Neural progenitor cell (in vitro differentiated cells): ENCODE results near the gene RPN2. TPM values are rescaled to one million over a fixed set of nuclear protein-coding genes. Genes with fewer than 3 reads are reported as not detected.
A peak's percentile ranks its signal among the peaks of the same experiment; 100 is the strongest.

Experiments used
- DNase-seq: peaks from one replicate; pipeline ENCODE4 v3.0.0-alpha.2; 2016; ENCODE audit warnings: low spot score
- H2AFZ ChIP-seq: fragments of 200-600 bp; sonication (generic); replicated peaks from 2 replicates; pipeline ENCODE4 v1.6.1; 2016; ENCODE audit warnings: antibody characterized with exemption
- H3F3A ChIP-seq: fragments of 200-600 bp; sonication (generic); 2 replicates; pipeline ENCODE4 v1.6.1; 2016; ENCODE audit warnings: antibody characterized with exemption, low read depth
- H3K27ac ChIP-seq: fragments of 200-600 bp; sonication (generic); 2 replicates; pipeline ENCODE4 v1.5.1; 2016; ENCODE audit warnings: mild to moderate bottlenecking
- H3K27me3 ChIP-seq: fragments of 200-600 bp; sonication (generic); 2 replicates; pipeline ENCODE4 v1.6.1; 2016; ENCODE audit warnings: mild to moderate bottlenecking, moderate library complexity
- H3K36me3 ChIP-seq: fragments of 200-600 bp; sonication (generic); 2 replicates; pipeline ENCODE4 v1.5.1; 2016
- H3K4me1 ChIP-seq: fragments of 200-600 bp; sonication (generic); 2 replicates; pipeline ENCODE4 v1.6.1; 2016; ENCODE audit warnings: mixed run types
- H3K4me2 ChIP-seq: fragments of 200-600 bp; sonication (generic); 2 replicates; pipeline ENCODE4 v1.6.1; 2016
- H3K4me3 ChIP-seq: fragments of 200-600 bp; sonication (generic); 2 replicates; pipeline ENCODE4 v1.5.1; 2016
- H3K79me2 ChIP-seq: fragments of 200-600 bp; sonication (generic); 2 replicates; pipeline ENCODE4 v1.6.1; 2016; ENCODE audit warnings: low read depth
- H3K9ac ChIP-seq: fragments of 200-600 bp; sonication (generic); 2 replicates; pipeline ENCODE4 v1.6.1; 2016
- H3K9me3 ChIP-seq: fragments of 200-600 bp; sonication (generic); 2 replicates; pipeline ENCODE4 v1.5.1; 2016; ENCODE audit warnings: low read depth
- H4K20me1 ChIP-seq: fragments of 200-600 bp; sonication (generic); 2 replicates; pipeline ENCODE4 v1.6.1; 2016; ENCODE audit warnings: low read depth
- H3K27ac Mint-ChIP-seq: 3 replicates; pipeline ENCODE4 v1.8.0; 2021; ENCODE audit warnings: mixed read lengths
- H3K27me3 Mint-ChIP-seq: 2 replicates; pipeline ENCODE4 v1.8.0; 2022; ENCODE audit warnings: low read depth, mild to moderate bottlenecking, inconsistent platforms, moderate library complexity, mixed read lengths; ENCODE audit not compliant: insufficient read depth
- H3K36me3 Mint-ChIP-seq: 3 replicates; pipeline ENCODE4 v1.8.0; 2021; ENCODE audit warnings: mixed read lengths
- H3K4me1 Mint-ChIP-seq: 3 replicates; pipeline ENCODE4 v1.8.0; 2021; ENCODE audit warnings: mixed read lengths
- H3K4me3 Mint-ChIP-seq: 3 replicates; pipeline ENCODE4 v1.8.0; 2021; ENCODE audit warnings: mild to moderate bottlenecking, moderate library complexity, mixed read lengths
- H3K9me3 Mint-ChIP-seq: 3 replicates; pipeline ENCODE4 v1.8.0; 2020; ENCODE audit warnings: mixed read lengths
- CTCF ChIP-seq: fragments of 200-600 bp; sonication (generic); IDR thresholded peaks from 2 replicates; pipeline ENCODE4 v1.5.1; 2017; ENCODE audit warnings: antibody characterized with exemption, mild to moderate bottlenecking
- EZH2 ChIP-seq: fragments of 200-600 bp; sonication (generic); IDR thresholded peaks from 2 replicates; pipeline ENCODE4 v1.6.1; 2017; ENCODE audit warnings: antibody characterized with exemption, mild to moderate bottlenecking, moderate library complexity
- EZH2phosphoT487 ChIP-seq: fragments of 200-600 bp; sonication (generic); IDR thresholded peaks from 2 replicates; pipeline ENCODE4 v1.6.1; 2017; ENCODE audit warnings: antibody characterized with exemption
- total RNA-seq: library from RNA; depleted of rRNA; stranded (reverse); fragments of >200 nt; gene quantifications from 2 replicates; pipeline ENCODE4 v1.2.3, GENCODE V29; 2015; ENCODE audit warnings: low replicate concordance

RPN2 gene
- total RNA-seq, 1 donor from 2014 or later = 249 TPM

GRCh38 chr20:37233548-37234253 lies 54.6 kb downstream of the RPN2 start:
- H3K36me3 Mint-ChIP-seq = peaks cover 59% of the 10 kb centered on the region

GRCh38 chr20:37234254-37234581 lies 55.1 kb downstream of the RPN2 start:
- H3K4me3 ChIP-seq = no peak overlapping the region
- Mint-ChIP-seq H3K36me3 (peaks cover 58% of the 10 kb centered on the region), H3K4me3 (no peak overlapping the region), H3K27me3 (no peaks in the 10 kb centered on the region), H3K27ac (no peak overlapping the region), H3K9me3 (no peaks in the 10 kb centered on the region), H3K4me1 (peaks cover 50% of the 10 kb centered on the region)
- DNase-seq = no peak
- no peak overlapping the region for H3K4me2 ChIP-seq
- no peaks in the 10 kb centered on the region for H4K20me1 ChIP-seq
- H3K79me2 ChIP-seq = peaks cover 6% of the 10 kb centered on the region
- TF ChIP-seq EZH2 = no peak
- TF ChIP-seq CTCF = no peak
- TF ChIP-seq EZH2phosphoT487 = no peak
- peaks cover 28% of the 10 kb centered on the region for H3K36me3 ChIP-seq
- H2AFZ ChIP-seq = no peak overlapping the region
- H3K9me3 ChIP-seq = no peaks in the 10 kb centered on the region
- H3K9ac ChIP-seq = no peak overlapping the region
- no peak overlapping the region for H3K27ac ChIP-seq
- H3K27me3 ChIP-seq = no peaks in the 10 kb centered on the region
- peaks cover 37% of the 10 kb centered on the region for H3K4me1 ChIP-seq
- peaks cover 41% of the 10 kb centered on the region for H3F3A ChIP-seq

More at GRCh38 chr20:37233548-37234253, 54.6 kb downstream of the RPN2 start:
- Mint-ChIP-seq H3K27me3 (no peaks in the 10 kb centered on the region), H3K27ac (no peak overlapping the region), H3K9me3 (no peaks in the 10 kb centered on the region), H3K4me1 (peaks cover 50% of the 10 kb centered on the region), H3K4me3 (no peak overlapping the region)
- Histone ChIP-seq H3F3A (peaks cover 44% of the 10 kb centered on the region), H4K20me1 (no peaks in the 10 kb centered on the region), H3K4me2 (no peak overlapping the region), H3K27ac (peak overlapping the region; percentile 96), H3K4me1 (peaks cover 38% of the 10 kb centered on the region), H3K4me3 (no peak overlapping the region), H3K79me2 (peaks cover 6% of the 10 kb centered on the region), H2AFZ (no peak overlapping the region), H3K36me3 (peaks cover 28% of the 10 kb centered on the region), H3K9me3 (no peaks in the 10 kb centered on the region), H3K9ac (no peak overlapping the region), H3K27me3 (no peaks in the 10 kb centered on the region)
- TF ChIP-seq EZH2 = no peak
- no peak for TF ChIP-seq CTCF
- no peak for TF ChIP-seq EZH2phosphoT487
- no peak for DNase-seq

GRCh38 chr20:37235065-37235464 lies 55.9 kb downstream of the RPN2 start:
- no peaks in the 10 kb centered on the region for H3K27me3 ChIP-seq
- H3F3A ChIP-seq = peaks cover 38% of the 10 kb centered on the region
- Mint-ChIP-seq H3K4me1 (peaks cover 52% of the 10 kb centered on the region), H3K4me3 (no peak overlapping the region), H3K27me3 (no peaks in the 10 kb centered on the region), H3K9me3 (no peaks in the 10 kb centered on the region), H3K27ac (peak overlapping the region; percentile 18), H3K36me3 (peaks cover 56% of the 10 kb centered on the region)
- no peaks in the 10 kb centered on the region for H3K9me3 ChIP-seq
- no peak for DNase-seq
- H2AFZ ChIP-seq = no peak overlapping the region
- H3K4me2 ChIP-seq = no peak overlapping the region
- H3K4me1 ChIP-seq = peaks cover 32% of the 10 kb centered on the region
- H4K20me1 ChIP-seq = no peaks in the 10 kb centered on the region
- H3K36me3 ChIP-seq = peaks cover 32% of the 10 kb centered on the region
- no peak overlapping the region for H3K9ac ChIP-seq
- H3K79me2 ChIP-seq = peaks cover 6% of the 10 kb centered on the region
- H3K4me3 ChIP-seq = no peak overlapping the region
- no peak for TF ChIP-seq EZH2phosphoT487
- no peak for TF ChIP-seq CTCF
- TF ChIP-seq EZH2 = no peak
- H3K27ac ChIP-seq = no peak overlapping the region
